Measurements from ENCODE around the gene EIF3K.
A peak's percentile ranks its signal among the peaks of the same experiment; 100 is the strongest.

The EIF3K gene

GRCh38 chr19:38649305-38650171, 30.6 kb downstream of the EIF3K start:
- DNase-seq (ENCODE audit: low read depth in 3 of 3): no peak

DNA sequence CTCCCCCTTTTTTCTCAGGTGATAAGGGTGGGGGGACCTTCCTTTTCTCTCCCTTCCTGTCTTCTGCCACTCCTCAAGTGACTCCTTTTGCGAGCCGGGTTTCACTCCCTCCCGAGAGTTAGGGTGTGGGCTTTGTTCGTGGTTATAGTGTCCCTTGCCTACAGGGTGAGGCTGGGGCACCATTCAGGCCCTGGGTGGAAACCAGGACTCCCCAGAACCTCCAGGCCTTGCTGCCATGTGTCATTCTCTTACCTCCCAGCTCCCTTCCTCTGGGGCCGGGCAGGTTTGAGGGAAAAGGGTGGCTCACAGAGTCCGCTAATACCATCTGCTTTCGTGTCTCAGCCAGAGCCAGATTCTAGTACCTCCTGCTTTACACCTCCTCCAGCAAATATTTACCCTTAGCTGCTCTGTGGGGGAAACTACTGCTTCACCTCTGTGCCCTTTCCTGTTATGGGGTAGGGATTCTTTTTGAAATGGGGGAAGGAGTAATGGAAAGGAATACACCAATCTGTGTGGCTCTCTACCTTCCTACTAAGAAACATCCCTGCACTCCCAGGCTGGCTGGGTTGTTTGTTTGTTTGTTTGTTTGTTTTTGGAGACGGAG, 31.3 kb downstream of the EIF3K start:
- DNase-seq (ENCODE audit: low read depth in 3 of 3): no peak

DNA sequence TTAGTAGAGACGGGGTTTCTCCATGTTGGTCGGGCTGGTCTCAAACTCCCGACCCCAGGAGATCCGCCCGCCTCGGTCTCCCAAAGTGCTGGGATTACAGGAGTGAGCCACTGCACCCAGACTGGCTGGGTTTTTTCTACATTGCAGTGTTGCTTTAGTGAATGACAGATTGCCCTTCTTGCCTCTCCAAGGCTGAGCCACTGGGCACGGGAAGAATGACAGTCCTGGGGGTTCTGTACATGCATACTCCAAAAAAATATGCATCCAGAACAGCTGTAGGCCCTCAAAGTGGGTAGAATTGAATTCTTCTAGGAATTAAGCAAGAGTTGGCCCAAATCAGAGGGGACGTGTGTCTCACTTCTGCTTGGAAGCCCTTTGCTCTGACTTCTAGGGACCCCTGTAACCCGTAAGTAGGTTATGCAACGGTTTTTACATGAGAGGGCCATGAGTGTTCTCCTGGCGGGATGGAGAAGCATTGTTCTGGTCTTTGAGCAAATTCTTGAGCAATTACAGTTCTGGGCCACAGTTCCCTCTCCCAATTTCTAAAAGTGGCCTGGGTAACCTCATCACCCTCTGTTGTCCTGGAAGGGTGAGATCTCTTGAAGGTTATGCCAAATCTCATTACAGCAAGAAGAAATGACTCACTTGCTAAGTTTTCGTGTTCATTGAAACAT, 32.1 kb downstream of the EIF3K start:
- no peak for DNase-seq (ENCODE audit: low read depth in 3 of 3)

- DNase-seq (ENCODE audit: low read depth in 3 of 3): no peak
These were observed 34.1 kb downstream of the EIF3K start for GRCh38 chr19:38653028-38653571.

GRCh38 chr19:38654628-38655055, 35.7 kb downstream of the EIF3K start:
- no peak for DNase-seq (ENCODE audit: low read depth in 3 of 3)

DNA sequence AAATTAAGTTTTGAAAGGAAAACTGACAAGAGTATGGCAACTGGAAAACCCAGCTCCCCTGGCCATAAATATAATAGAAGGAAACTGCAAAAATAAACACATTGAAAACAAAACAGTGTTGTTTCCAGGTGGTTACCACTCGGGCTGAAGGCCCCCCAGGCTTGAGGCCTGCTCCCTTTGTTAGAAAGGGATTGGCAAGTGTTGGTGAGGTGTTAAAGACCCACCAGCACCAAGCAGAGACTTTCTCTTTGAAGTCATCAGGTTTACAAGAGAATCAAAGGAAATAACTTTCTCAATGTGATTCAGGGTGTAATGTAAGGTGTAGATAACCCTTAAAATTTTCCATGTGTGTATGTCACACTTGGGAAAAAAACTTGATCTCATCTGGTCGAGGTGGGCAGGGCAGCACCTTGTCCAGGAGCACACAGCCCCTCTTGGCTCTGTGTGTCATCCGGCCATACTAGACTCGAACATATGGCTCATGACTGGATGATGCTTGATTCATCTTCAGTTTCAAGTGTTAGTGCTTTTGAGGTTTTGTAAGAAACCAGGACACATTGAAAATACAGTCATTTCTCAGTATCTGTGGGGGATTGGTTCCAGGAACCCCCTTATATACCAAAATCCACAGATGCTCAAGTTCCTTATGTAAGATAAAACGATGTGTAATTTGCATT, 36.3 kb downstream of the EIF3K start:
- DNase-seq (ENCODE audit: low read depth in 3 of 3): no peak

GRCh38 chr19:38656171-38656981, 37.4 kb downstream of the EIF3K start:
- peak in 1 of 3 experiments; percentile 35 for DNase-seq (ENCODE audit: low read depth in 3 of 3)

GRCh38 chr19:38657633-38658222, 38.7 kb downstream of the EIF3K start:
- no peak for DNase-seq (ENCODE audit: low read depth in 3 of 3)

GRCh38 chr19:38658462-38659306, 39.7 kb downstream of the EIF3K start:
- DNase-seq (ENCODE audit: low read depth in 3 of 3): no peak

DNA sequence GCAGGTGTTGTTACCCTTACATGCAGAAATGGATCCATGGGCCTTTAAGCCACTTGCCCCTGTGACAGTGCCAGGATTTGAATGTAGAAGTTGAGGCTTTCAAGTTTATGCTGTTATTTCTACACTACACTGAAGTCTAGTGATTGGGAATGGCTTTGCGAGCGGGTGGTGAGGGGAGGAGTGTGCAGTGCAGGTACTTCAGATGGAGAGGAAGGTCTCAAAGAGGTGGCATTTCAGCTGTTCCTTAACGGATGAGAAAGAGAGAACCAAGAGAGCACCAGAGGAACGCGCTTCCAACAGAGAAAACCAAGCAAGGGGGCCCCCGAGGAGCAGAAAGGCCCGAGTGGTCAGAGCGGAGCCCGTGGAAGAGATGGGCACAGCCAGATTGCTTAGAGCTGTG, 41.7 kb downstream of the EIF3K start:
- no peak for DNase-seq (ENCODE audit: low read depth in 3 of 3)

DNA sequence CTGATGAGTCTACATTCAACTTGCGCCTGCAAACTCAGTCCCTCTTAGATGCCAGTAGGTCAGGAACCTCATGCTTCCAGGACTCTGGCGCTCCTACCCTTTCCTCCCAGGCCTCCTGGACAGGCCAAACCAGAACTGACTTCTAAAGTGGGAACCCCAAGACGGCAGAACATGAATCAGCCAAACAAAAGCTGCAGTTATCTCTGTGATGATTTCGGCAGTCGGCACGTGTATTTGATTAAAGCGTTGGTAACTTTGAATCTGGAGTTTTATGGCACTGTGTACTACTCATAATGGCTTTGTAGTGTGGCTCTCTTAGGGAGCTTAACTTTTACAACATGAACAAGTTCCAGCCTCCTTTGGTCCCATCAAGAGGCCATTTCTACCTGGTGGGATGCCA, 42.1 kb downstream of the EIF3K start:
- no peak for DNase-seq (ENCODE audit: low read depth in 3 of 3)

DNA sequence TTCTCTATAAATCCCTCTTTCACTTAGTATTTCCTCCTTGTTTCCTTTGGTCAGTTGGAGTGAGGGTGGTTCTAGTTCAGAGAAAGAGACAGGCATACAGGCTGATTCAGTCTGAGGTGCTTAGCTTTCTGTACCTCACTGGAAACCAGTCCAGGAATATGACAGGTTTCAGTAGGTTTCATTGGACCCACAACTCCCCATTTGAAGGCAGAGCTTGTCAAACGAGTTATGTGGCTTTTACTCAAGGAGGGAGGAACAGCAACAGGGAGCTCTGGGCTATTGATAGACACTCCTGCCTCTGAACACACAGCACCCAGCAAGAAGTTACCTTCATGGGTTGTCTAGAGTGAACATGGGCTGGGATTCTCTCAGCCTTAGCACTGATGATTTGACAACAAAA, 43.0 kb downstream of the EIF3K start:
- DNase-seq (ENCODE audit: low read depth in 3 of 3): no peak

- DNase-seq (ENCODE audit: low read depth in 3 of 3): no peak
These were observed 43.7 kb downstream of the EIF3K start for GRCh38 chr19:38662537-38663155.

GRCh38 chr19:38663156-38663651, 44.2 kb downstream of the EIF3K start:
- DNase-seq (ENCODE audit: low read depth in 3 of 3): no peak

- no peak for DNase-seq (ENCODE audit: low read depth in 3 of 3)
These were observed 45.0 kb downstream of the EIF3K start for GRCh38 chr19:38663957-38664502.

DNA sequence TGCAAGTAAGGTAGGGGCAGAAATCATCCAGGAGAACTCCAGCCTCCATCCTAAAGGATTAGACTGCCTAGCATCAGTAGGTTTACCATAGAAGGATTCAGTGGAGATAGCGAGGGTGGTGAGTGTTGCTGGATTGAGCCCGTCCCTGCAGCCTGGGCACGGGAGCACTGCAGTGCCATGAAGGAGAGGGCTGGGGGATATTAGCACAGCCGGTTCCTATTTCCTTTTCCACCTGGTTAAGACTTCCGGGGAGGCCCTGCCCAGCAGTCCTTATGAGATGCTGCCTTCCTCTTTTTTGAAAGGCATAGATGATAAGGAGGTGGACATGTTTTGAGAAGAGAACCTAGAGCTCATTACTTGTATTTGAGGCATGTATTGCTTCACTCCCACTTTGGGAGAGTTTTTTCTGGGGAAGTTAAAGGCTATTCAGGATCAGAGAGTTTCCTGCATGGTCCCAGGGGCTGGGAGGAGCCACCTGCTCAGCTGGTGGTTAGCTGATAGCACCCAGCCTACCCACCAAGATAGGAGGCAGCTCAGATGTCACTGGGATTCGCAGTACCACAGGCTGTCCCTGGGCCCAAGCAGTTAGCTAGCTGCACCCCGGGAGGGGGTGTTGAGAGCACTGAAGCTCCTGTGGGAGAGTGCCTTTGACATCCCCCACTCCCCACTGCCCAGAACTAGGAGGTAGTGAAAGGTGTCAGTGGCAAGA, 45.7 kb downstream of the EIF3K start:
- no peak for DNase-seq (ENCODE audit: low read depth in 3 of 3)

GRCh38 chr19:38665219-38665931, 46.4 kb downstream of the EIF3K start:
- no peak for DNase-seq (ENCODE audit: low read depth in 3 of 3)

Measured in stimulated activated CD4-positive, alpha-beta T cell treated with anti-CD3 and anti-CD28 coated beads, TNF-alpha, amount 100 ng/mL, for 4 hours (primary cell).